Kidney epithelial cell (primary cell): ENCODE measurements around the gene MTR. TPM values are rescaled to one million over a fixed set of nuclear protein-coding genes. Genes with fewer than 3 reads are reported as not detected.

Source experiments
- DNase-seq: peaks from one replicate; pipeline ENCODE4 v3.0.0-alpha.2; 2010; ENCODE audit warnings: low read depth
- H3K27me3 ChIP-seq: 2 replicates; pipeline ENCODE4 v1.6.0; 2011; ENCODE audit warnings: low read length; ENCODE audit not compliant: control insufficient read depth, insufficient read depth
- H3K36me3 ChIP-seq: 2 replicates; pipeline ENCODE4 v1.5.1; 2011; ENCODE audit warnings: low read length; ENCODE audit not compliant: control insufficient read depth, insufficient read depth
- H3K4me3 ChIP-seq: 2 replicates; pipeline ENCODE4 v1.5.1; 2011; ENCODE audit warnings: low read depth, mild to moderate bottlenecking, control low read depth, low read length
- total RNA-seq: library from RNA; depleted of rRNA; stranded (reverse); fragments of >200 nt; gene quantifications from 2 replicates; pipeline ENCODE4 v1.2.3, GENCODE V29; 2015
- TF ChIP-seq, protein P1 (sequence below): IDR thresholded peaks from 2 replicates; pipeline ENCODE4 v1.5.1; 2011; ENCODE audit warnings: mild to moderate bottlenecking, moderate library complexity, low read length, control low read depth, inconsistent platforms; ENCODE audit not compliant: insufficient read depth, poor library complexity, severe bottlenecking

MTR gene
- total RNA-seq, 1 donor from 2014 or later, result 23.3 TPM

DNA sequence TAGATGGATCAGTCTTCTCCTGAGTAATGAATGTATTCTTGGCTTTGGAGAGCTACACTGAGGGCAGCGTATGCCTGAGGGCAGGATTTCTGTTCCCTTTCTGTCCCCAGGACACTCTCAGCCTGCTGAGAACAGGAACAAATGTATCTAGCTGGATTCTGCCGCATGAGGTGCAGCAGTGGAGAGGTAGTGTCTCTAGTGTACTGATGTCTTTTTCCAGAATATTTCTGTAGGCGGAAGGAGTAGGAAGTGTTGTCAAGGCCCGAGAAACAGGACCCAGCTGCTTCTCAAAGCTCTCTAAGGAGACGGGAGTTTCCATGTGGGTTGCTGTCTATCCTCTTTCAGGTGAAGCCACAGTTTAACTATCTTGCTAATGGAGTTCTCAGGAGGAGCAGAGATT is 143.7 kb downstream of the MTR start:
- Histone ChIP-seq H3K36me3 (no peaks in the 10 kb centered on the region), H3K27me3 (no peaks in the 10 kb centered on the region), H3K4me3 (no peak overlapping the region)
- DNase-seq, result no peak
- TF ChIP-seq, protein P1, sequence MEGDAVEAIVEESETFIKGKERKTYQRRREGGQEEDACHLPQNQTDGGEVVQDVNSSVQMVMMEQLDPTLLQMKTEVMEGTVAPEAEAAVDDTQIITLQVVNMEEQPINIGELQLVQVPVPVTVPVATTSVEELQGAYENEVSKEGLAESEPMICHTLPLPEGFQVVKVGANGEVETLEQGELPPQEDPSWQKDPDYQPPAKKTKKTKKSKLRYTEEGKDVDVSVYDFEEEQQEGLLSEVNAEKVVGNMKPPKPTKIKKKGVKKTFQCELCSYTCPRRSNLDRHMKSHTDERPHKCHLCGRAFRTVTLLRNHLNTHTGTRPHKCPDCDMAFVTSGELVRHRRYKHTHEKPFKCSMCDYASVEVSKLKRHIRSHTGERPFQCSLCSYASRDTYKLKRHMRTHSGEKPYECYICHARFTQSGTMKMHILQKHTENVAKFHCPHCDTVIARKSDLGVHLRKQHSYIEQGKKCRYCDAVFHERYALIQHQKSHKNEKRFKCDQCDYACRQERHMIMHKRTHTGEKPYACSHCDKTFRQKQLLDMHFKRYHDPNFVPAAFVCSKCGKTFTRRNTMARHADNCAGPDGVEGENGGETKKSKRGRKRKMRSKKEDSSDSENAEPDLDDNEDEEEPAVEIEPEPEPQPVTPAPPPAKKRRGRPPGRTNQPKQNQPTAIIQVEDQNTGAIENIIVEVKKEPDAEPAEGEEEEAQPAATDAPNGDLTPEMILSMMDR, result no peak

DNA sequence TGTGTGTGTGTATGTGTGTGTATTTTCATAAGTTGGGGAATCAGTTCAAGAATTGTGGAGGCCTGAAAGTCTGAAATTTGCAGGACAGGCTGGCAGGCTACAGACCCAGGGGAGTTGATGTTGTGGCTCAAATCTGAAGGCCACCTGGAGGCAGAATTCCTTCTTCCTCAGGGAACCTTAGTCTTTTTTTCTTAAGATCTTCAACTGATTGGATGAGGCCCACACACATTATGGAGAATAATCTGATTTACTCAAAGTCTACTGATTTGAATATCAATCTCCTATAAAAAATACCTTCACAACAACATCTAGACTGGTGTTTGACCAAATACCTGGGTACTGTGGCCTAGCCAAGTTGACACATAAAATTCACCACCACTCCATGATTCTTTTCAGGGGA is 147.3 kb downstream of the MTR start:
- DNase-seq, result no peak
- H3K4me3 ChIP-seq, result no peak overlapping the region
- no peaks in the 10 kb centered on the region for H3K36me3 ChIP-seq
- TF ChIP-seq, protein P1, result no peak
- no peaks in the 10 kb centered on the region for H3K27me3 ChIP-seq

DNA sequence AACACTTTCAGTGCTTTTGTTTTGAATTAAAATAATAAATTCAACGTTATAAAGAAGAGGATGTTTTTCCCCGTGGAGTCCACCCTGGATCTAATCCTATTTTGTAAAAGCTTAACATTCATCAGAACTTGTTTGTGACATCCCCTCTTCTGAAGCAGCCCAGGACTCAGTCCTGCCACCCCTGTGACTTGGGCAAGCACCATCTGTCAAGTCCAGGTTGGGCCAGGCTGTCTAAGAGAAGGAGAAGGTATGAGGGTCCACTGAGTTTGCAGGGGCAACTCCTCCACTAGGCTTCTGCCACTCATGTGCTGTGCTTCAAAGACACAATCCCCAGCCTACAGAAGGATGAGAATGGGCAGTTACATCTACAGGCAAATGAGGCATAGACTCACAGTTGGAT is 149.5 kb downstream of the MTR start:
- TF ChIP-seq, protein P1, result no peak
- no peak for DNase-seq
- Histone ChIP-seq H3K27me3 (no peaks in the 10 kb centered on the region), H3K36me3 (no peaks in the 10 kb centered on the region), H3K4me3 (no peak overlapping the region)

DNA sequence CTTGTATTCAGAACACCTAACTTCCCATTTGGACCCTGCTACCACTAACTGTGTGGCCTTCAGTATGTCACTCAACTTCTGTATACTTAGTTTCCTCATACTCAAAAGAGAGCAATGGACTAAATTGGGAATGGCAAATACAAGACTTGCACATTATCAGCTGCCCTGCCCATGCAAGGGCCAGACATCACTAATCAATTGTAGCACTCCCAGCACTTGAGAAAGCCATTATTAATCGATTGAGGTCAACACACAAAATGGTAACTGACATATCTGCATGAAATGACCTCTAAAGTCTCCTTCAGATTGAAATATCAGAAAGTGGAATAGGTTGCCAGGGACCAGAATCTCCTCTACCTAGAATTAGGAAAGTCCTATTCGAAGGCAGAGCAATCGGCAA is 149.9 kb downstream of the MTR start:
- Histone ChIP-seq H3K36me3 (no peaks in the 10 kb centered on the region), H3K4me3 (no peak overlapping the region), H3K27me3 (no peaks in the 10 kb centered on the region)
- TF ChIP-seq, protein P1, result no peak
- DNase-seq, result no peak

DNA sequence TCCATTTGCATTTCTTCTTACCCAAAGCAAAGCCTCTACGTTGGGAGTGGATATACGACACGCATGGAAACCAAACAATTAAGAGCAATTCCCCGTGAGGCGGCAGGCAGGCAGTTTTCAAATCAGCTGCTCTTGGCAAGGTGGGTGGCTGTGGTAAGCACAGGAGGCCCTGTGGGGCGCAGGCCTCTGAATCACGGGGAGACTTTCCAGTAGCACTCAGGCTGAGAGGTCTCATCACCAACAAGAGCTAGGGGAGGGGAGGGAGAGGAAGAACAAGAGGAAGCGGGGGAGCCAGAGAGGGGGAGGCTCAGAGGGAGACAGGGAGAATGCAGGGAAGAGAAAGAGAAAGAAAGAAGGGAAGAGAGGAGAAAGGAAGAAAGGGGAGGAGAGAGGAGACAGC is 152.7 kb downstream of the MTR start:
- Histone ChIP-seq H3K4me3 (no peak overlapping the region), H3K36me3 (no peaks in the 10 kb centered on the region), H3K27me3 (no peaks in the 10 kb centered on the region)
- no peak for DNase-seq
- TF ChIP-seq, protein P1, result no peak

DNA sequence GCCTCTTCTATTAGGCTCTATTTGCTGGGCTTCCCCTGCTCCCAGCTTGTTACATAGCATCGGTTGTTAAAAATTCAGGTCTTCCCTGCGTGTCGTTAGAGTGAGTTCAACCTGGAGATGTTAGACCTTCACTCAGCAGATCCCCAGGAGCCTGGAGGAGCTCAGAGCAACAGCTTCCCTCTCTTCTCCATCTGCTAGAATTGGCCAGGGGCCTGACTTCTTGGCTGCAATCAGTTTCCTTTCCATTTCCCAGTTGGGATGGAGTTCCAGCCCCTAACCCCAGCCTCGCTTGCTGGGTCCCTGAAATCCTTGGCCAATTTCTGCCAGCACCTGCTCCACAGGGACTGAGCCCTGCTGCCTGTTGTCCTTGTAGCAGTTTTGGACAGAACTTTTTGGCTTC is 153.3 kb downstream of the MTR start:
- H3K4me3 ChIP-seq, result no peak overlapping the region
- DNase-seq, result no peak
- TF ChIP-seq, protein P1, result no peak
- no peaks in the 10 kb centered on the region for H3K27me3 ChIP-seq
- H3K36me3 ChIP-seq, result no peaks in the 10 kb centered on the region
